HG03196 (cell line): ENCODE results near the gene ZNF385D.

Experiments
- ATAC-seq: cut with Tn5 transposase; IDR thresholded peaks from one replicate; pipeline ENCODE4 v1.9.1; 2021; ENCODE audit not compliant: unreplicated experiment

The ZNF385D gene

DNA sequence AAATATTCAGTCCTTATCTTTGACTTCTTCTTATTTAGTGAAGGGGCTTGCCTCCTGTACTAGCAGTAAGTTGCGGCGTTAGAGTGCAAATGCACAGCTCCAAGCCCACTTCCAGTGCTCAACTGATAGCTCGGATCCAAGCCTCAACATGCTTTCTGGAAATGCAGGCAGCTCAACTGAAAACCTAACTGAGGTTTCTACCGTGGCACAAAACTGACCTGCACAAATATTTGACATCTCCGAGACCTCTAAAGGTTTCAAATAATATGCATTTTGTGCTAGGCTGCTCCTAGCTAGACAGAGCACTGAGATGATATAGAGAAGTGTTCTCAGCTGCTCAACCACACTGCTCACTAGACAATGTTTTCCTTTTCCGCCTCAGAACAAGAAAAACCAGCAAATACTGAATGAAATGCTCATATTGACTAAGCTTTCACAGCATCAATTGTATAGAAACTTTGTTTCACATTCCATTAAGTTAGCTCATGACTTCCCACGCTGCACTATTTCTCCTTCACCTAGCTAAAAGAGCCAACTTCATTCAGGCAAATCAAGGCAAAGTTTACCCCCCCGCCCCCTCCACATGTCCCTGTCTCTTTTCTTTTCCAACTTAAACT lies 822 bp downstream of the ZNF385D start:
- no peak for ATAC-seq

DNA sequence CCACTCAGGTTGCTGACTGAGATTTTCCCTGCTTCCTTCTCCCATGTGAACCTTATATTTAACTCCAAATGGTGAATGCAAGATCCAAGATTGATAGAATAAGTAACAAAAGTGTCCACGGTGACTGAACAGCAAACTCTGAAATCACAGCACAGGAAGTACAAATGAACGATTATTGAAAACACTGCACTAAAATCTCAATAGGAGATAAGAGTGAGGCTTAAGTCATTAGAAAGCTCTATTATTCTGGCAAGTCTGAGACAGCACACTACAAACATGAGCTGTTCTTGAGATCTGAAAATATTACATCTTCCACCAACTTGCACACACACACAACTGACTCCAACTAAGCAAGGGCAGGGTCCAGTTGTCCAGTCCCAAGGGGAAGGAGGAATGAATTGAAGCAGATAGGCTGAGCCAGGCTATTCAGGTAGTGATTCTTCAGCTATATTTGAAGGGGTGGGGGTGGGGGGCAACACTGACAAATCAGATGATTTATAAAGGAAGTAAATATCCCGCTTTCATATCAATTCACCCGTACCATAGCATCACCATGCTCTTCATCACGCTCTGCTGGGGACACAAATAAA lies 2.9 kb downstream of the ZNF385D start:
- no peak for ATAC-seq

- ATAC-seq = no peak
Observed at GRCh38 chr3:21747376-21747775, 3.6 kb downstream of the ZNF385D start.

DNA sequence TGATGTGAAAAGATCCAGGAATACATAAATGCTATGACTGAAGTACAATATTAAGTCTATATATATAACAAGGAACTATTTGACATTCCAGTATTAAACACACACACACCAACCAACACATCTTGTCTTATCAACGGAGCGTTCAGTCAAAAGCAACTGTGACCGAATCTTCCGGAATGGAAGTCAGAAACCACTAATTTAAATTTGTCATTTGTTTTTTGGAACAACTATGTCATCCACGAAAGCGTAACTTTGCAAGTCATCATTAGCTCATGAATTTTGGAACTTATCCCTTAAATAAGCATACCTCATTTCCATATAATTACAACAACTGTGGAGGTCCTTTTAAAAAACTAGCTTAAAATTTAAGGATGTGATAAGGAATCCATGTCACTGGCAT lies 5.0 kb downstream of the ZNF385D start:
- ATAC-seq = no peak

- ATAC-seq = no peak
Observed at GRCh38 chr3:21744793-21745192, 6.2 kb downstream of the ZNF385D start.

DNA sequence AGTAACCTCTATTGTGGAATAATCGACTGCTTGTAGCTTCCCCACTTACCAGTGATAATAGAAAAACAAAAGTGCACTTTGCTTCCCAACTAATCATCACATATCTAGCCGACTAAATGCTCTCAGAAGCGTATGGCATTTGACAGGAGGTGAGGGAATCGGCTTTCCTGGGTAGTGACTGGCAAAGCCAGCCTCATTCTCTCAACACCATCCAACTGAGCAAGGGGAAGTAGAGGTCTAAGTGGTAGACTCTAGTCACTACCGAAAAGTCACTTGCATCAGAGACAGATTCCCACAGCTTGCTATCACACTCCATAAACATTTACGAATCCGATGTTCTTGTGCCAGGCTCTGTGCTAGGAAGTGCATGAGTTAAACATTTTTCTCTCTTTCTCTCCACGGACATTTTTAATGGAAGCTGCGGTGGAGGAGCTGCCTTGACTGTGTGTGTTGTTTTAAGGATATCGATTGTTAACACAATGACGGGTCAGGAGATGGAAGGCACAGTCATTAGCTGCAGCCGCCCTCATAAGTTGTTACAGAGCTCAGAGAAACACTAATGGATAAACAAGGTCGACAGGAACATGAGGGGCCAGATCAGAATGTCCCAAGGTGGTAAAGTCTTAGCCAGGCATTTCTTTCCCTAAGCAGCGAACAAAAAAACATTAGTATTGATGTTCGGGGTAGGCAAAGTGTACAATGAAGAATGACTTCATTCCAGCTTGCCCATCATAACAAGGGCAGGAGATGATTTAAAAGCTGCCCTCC lies 11.9 kb downstream of the ZNF385D start:
- no peak for ATAC-seq

DNA sequence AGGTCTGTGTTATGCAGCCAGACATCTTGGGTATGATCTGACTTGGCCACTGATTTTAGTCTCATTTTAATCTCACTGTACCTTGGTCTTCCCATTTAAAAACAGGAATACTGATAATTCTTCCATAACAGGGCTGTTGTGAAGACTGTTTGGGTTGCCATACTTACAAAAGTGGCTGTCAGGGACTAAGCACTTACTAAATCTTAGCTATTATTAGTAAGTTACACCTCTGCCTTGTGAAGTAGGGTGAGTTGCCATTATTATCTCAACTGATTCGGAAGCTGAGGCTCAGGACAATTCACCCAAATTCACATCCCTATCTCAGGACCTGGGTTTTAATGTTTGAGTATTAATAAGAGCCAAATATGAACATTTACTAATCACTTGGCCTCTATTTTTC lies 12.7 kb downstream of the ZNF385D start:
- no peak for ATAC-seq

DNA sequence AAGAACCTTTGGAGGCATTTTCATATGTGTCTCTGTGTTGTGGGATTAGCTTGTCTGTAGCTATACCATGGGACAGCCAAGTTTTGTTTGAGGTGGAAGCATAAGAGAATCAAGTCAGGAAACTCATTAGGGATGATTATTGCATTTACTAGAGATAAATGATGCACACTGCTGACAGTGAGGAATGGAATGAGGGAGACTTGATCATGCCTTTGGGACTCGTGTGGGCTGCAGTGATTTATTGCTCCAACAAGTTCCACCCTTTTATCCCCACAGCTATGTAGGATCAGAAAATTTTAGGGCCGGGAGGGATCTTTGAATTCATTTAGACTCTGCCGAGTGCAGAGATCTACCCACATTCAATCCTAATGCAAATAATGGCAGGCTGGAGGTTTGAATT lies 16.3 kb downstream of the ZNF385D start:
- ATAC-seq = no peak

DNA sequence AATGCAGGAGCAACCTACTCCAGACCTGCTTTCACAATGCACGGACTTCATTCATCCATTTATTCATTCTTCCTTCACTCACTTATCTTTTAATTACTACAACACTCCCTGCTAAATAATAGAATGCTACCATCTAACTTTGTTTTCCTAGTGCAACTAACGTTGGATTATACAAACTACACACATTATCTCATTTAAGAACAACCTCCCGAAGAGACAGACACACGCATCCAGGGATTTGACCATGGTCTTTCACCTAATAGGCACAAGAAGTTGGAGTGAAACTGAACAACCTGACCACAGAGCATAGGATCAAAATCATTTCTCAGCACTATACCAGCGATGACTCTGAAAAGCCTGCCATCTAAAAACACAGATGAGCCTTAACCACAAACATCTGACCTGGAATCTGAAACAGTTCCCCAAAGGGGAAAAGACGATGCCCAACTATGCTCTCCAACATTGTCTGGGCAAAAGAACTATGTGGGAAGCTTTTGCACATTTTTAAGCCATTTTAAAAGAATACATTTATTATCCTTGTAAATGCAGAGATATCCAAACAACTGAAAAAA lies 21.0 kb downstream of the ZNF385D start:
- ATAC-seq = no peak

GRCh38 chr3:21729331-21729730 lies 21.7 kb downstream of the ZNF385D start:
- no peak for ATAC-seq

- no peak for ATAC-seq
Observed at GRCh38 chr3:21722768-21723167, 28.2 kb downstream of the ZNF385D start.

GRCh38 chr3:21722301-21722700 lies 28.7 kb downstream of the ZNF385D start:
- no peak for ATAC-seq

GRCh38 chr3:21718943-21719591 lies 31.9 kb downstream of the ZNF385D start:
- no peak for ATAC-seq

DNA sequence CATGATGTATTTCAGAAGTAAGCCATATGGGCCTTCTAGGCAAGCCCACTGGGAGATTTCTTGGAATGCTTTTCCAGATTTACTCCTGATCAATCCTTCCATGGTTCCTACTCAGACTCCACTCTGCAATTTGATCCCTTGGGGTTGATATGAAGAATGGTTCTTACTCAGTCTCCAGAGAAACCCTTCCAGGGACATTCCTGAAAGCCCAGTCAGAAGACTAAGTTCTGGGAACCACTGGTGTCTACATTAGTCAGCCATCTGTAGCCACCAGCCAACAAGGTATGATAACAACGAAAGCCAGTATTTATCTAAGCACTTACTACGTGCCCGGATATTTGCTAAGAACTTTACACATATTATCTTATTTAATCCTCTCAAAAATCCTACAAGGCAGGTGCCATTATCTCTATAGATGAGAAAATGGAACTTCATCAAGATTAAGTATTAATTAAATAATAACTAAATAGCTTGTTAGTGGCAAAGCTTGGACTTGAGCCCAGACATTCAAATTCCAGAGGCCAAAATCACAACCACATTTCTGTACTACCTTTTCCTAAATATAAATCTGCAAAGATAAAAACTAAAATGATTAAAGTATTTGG lies 32.7 kb downstream of the ZNF385D start:
- ATAC-seq = no peak

- ATAC-seq = no peak
Observed at GRCh38 chr3:21715662-21716061, 35.3 kb downstream of the ZNF385D start.

DNA sequence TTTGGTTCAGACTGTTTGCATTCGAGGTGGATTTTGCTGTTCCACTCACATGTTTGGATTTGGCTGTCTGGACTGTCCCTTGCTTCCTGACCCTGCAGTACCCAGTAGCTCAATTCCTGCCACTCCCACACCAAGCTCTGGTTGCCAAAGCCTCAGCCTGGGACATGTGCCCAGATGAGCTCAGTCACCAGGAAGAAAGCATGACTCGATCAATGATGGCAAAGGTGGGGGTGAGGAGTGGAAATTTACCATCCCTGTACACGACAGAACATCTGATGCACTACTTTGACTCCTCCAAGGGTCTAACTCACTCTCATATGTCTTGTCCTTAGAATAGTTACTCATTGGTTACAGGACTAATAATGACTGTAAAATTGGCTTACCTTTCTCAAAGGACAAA lies 45.2 kb downstream of the ZNF385D start:
- ATAC-seq = no peak

DNA sequence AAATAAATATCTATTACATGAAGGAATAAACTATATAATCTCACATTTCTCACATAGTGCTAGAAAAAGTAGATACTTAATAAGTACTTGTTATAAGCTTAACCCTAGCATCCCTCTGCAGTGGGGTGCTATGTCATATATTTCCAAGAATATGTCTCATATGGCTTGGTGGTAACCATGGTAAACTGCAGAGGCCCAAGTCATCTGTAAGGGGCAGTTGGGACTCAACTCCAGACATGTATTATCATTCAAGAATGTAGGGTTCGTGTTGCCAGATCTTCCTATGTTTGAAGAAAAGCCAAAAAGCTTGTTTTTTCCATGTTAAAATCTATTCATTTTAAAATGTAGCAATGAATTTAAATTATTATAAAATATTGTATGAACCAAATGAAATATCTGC lies 46.2 kb downstream of the ZNF385D start:
- ATAC-seq = no peak

DNA sequence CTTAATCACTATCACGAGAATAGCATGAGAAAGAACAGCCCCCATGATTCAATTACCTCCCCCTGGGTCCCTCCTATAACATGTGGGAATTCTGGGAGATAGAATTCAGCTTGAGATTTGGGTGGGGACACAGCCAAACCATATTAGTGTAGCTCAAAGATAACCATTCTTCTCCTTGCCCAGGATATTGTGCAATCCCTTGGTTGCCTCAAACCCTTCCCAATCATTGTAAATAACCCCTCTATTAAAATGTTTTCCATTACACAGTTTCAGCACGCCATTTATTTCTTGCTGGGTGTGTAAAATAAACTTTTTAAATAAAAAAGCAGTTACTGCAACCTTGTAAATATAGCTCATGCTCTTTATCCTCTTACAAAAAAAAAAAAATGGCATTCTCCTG lies 47.7 kb downstream of the ZNF385D start:
- ATAC-seq = no peak

DNA sequence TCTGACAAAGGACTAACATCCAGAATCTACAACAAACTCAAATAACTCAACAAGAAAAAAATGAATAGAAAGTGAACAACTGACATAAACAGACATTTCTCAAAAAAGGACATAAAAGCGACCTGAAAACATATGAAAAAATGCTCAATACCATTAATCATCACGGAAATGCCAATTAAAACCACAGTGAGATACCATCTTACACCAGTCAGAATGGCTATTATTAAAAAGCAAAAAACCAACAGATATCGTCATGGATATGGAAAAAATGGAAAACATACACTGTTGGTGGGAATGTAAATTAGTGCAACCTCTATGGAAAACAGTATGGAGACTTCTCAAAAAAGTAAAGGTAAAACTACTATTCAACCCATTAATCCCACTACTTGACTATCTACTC lies 53.3 kb downstream of the ZNF385D start:
- ATAC-seq = no peak

GRCh38 chr3:21694506-21694905 lies 56.5 kb downstream of the ZNF385D start:
- ATAC-seq = no peak

DNA sequence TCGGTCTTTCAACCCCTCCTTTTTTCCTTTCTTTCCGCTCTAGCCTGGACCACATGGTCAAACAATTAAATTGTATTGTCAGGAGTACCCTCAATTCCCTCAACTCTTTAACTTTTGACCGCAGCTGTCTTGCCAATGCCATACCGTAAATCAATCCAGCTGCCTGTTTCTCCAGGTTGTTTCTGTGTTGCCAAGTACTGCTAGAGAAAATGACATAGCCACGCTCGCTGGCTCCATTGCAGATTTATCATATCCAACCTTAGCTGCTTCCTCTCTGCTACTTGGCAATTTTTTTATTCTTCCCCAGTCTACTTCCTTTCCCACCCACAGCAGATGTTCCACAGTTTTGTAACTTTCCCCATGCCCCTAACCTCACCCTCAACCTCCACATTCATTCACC lies 60.0 kb downstream of the ZNF385D start:
- no peak for ATAC-seq
